Stomach (tissue), 9 donors: ENCODE results near the gene GCNA. TPM values are rescaled to one million over a fixed set of nuclear protein-coding genes. Genes with fewer than 3 reads are reported as not detected.

Experiments used
- DNase-seq, 2 donors: peaks; one replicate each; pipeline versions ENCODE4 v3.0.0 to v3.0.0-alpha.2; 2013 to 2019
- H3K27ac ChIP-seq, 5 donors: fragments of 200-600 bp in 4 of 5; sonication (generic) in 4 of 5; one replicate each; pipeline ENCODE4 v1.5.1; 2013 to 2019; ENCODE audit warnings: mild to moderate bottlenecking in 1 of 5, moderate library complexity in 1 of 5
- H3K27me3 ChIP-seq, 3 donors: fragments of 200-600 bp; sonication (generic); one replicate each; pipeline ENCODE4 v1.5.1; 2017 to 2019; ENCODE audit warnings: mixed run types in 1 of 3
- H3K36me3 ChIP-seq, 4 donors: fragments of 200-600 bp; sonication (generic); 1 replicate in 3 of 4; 2 replicates in 1 of 4; pipeline ENCODE4 v1.5.1; 2016 to 2019
- H3K4me1 ChIP-seq, 4 donors: fragments of 200-600 bp; sonication (generic); one replicate each; pipeline ENCODE4 v1.5.1; 2016 to 2019
- H3K4me3 ChIP-seq, 4 donors: fragments of 200-600 bp; sonication (generic) in 3 of 4; one replicate each; pipeline ENCODE4 v1.5.1; 2016 to 2019; ENCODE audit warnings: mild to moderate bottlenecking in 1 of 4
- H3K9me3 ChIP-seq, 4 donors: fragments of 200-600 bp; sonication (generic); one replicate each; pipeline ENCODE4 v1.5.1; 2016 to 2019
- EP300 ChIP-seq: sonication (generic); formaldehyde crosslinking; IDR thresholded peaks from one replicate; pipeline ENCODE4 v1.6.1; 2017; ENCODE audit warnings: antibody characterized with exemption
- POLR2A ChIP-seq, 4 donors: fragments of 450-650 bp; IDR thresholded peaks; one replicate each; pipeline ENCODE4 v1.6.1; 2016; ENCODE audit warnings: antibody characterized with exemption in 4 of 4, control low read depth in 2 of 4, mild to moderate bottlenecking in 1 of 4, moderate library complexity in 1 of 4
- POLR2AphosphoS5 ChIP-seq, 3 donors: sonication (generic); formaldehyde crosslinking; IDR thresholded peaks; one replicate each; pipeline ENCODE4 v1.6.1; 2016; ENCODE audit warnings: antibody characterized with exemption in 3 of 3
- WGBS, 5 donors: extraction: QIAGEN DNeasy Blood & Tissue Kit in 3 of 5; methylation state at CpG; one replicate each; pipeline versions ENCODE4 v1.1.5 to v1.1.7; 2013 to 2018; 5-methylcytosine and 5-hydroxymethylcytosine counted together
- intact Hi-C: fragments of 100-400 bp; cut with DNase I; formaldehyde crosslinking; loops from one replicate; pipeline ENCODE4 v1.15.1; 2023; ENCODE audit warnings: low total_unique reads
- polyA plus RNA-seq, 3 donors: library from polyadenylated mRNA; stranded (reverse); fragments of 200-250 nt; gene quantifications; one replicate each; pipeline ENCODE4 v1.2.3, GENCODE V29; 2013
- total RNA-seq, 5 donors: library from RNA; depleted of rRNA; stranded (reverse); fragments of >200 nt; gene quantifications; one replicate each; pipeline versions ENCODE4 v1.1.0 to v1.2.3, GENCODE V29; 2014 to 2016
- TF ChIP-seq, protein P1 (sequence below), 7 experiments: fragments of 450-650 bp in 4 of 7; fragments of 200-600 bp in 3 of 7; sonication (generic) in 3 of 7; IDR thresholded peaks; one replicate each; pipeline ENCODE4 v1.5.1; 2016 to 2019; ENCODE audit warnings: antibody characterized with exemption in 7 of 7, control low read depth in 2 of 7, mild to moderate bottlenecking in 1 of 7
- donor health status: healthy with polysubstance abuse.
- donor health status: Bipolar disorder and iron deficiency.
- donor health status: healthy.

GCNA gene
- total and polyA plus RNA-seq, 8 donors, result 0.46 to 18.3 (median 2.0) TPM

DNA sequence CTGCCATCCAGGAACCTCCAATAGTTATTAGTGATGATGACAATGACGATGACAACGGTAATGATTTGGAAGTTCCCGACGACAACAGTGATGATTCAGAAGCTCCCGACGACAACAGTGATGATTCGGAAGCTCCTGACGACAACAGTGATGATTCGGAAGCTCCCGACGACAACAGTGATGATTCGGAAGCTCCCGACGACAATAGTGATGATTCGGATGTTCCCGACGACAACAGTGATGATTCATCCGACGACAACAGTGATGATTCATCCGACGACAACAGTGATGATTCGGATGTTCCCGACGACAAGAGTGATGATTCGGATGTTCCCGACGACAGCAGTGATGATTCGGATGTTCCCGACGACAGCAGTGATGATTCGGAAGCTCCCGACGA lies 25.4 kb downstream of the GCNA start:
- intact Hi-C loops, result no loop called here
- TF ChIP-seq POLR2AphosphoS5 (IDR thresholded peaks at IDR 0.05) (no peak), EP300 (no peak), POLR2A (IDR thresholded peaks at IDR 0.05) (no peak)
- TF ChIP-seq, protein P1, sequence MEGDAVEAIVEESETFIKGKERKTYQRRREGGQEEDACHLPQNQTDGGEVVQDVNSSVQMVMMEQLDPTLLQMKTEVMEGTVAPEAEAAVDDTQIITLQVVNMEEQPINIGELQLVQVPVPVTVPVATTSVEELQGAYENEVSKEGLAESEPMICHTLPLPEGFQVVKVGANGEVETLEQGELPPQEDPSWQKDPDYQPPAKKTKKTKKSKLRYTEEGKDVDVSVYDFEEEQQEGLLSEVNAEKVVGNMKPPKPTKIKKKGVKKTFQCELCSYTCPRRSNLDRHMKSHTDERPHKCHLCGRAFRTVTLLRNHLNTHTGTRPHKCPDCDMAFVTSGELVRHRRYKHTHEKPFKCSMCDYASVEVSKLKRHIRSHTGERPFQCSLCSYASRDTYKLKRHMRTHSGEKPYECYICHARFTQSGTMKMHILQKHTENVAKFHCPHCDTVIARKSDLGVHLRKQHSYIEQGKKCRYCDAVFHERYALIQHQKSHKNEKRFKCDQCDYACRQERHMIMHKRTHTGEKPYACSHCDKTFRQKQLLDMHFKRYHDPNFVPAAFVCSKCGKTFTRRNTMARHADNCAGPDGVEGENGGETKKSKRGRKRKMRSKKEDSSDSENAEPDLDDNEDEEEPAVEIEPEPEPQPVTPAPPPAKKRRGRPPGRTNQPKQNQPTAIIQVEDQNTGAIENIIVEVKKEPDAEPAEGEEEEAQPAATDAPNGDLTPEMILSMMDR (IDR thresholded peaks at IDR 0.05), result no peak
- no peaks in the 10 kb centered on the region for H3K4me1 ChIP-seq
- H3K27me3 ChIP-seq, result no peaks in the 10 kb centered on the region
- no peak overlapping the region for H3K4me3 ChIP-seq
- peaks cover 0 to 6% (median 0%) of the 10 kb centered on the region in 4 donors for H3K9me3 ChIP-seq
- H3K36me3 ChIP-seq, result peaks cover 0 to 94% (median 86%) of the 10 kb centered on the region in 4 donors
- WGBS, 5 donors, result 90 to 97% (median 92%) methylated on average over 30 to 33 of the region's 33 CpGs
- DNase-seq, result no peak
- no peak overlapping the region for H3K27ac ChIP-seq

DNA sequence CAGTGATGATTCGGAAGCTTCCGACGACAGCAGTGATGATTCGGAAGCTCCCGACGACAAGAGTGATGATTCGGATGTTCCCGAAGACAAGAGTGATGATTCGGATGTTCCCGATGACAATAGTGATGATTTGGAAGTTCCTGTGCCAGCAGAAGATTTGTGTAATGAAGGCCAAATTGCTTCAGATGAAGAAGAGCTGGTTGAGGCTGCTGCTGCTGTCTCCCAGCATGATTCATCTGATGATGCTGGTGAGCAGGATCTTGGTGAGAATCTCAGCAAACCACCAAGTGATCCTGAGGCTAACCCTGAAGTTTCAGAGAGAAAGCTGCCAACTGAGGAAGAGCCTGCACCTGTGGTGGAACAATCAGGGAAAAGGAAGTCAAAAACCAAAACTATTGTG lies 25.9 kb downstream of the GCNA start:
- no peak overlapping the region for H3K27ac ChIP-seq
- WGBS, 5 donors, result 85 to 96% (median 93%) methylated on average over 10 of the region's 10 CpGs
- DNase-seq, result no peak
- H3K4me3 ChIP-seq, result no peak overlapping the region
- H3K9me3 ChIP-seq, result peaks cover 0 to 6% (median 0%) of the 10 kb centered on the region in 4 donors
- H3K36me3 ChIP-seq, result peaks cover 0 to 94% (median 86%) of the 10 kb centered on the region in 4 donors
- H3K27me3 ChIP-seq, result no peaks in the 10 kb centered on the region
- TF ChIP-seq POLR2A (IDR thresholded peaks at IDR 0.05) (no peak), POLR2AphosphoS5 (IDR thresholded peaks at IDR 0.05) (no peak), EP300 (no peak)
- TF ChIP-seq, protein P1 (IDR thresholded peaks at IDR 0.05), result no peak
- H3K4me1 ChIP-seq, result no peaks in the 10 kb centered on the region
- intact Hi-C loops, result no loop called here

DNA sequence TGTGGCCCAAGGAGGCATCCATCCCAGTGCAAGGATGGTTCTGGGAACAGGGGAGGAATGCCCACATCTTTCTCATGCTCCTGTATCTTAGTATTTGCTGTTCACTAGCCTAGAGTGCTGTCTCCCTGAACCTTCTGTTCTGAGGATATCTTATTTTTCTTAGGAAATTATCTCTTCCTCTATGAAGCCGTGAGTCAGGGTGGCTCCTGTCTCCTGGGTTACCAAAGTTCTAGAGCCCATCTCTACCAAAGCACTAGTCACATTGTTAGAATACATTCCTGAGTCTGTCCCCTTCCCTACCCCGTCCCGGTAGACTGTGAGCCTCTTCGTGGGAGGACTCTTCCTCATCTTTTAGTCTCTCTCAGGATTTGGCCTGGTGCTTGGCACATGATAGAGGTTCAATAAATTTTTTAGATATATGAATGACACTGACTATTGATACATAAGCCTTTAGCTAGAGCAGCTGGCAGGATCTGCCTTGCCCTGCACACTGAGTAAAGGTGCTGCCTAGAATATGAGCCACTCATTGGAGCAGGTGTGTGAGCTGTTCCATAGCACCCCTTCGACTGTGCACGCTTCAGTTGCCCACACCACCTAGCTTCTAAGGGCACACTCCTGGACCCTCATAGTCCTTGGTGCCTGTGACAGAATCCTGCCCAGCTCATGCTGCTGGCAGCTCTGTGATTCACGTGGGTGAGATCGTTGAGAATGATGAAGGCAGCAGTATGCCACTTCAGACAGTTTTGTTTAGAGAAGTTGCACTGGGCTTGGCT lies 26.7 kb downstream of the GCNA start:
- Histone ChIP-seq H3K4me1 (no peaks in the 10 kb centered on the region), H3K27me3 (no peaks in the 10 kb centered on the region), H3K27ac (no peak overlapping the region), H3K9me3 (peaks cover 0 to 6% (median 0%) of the 10 kb centered on the region in 4 donors), H3K36me3 (peaks cover 0 to 95% (median 86%) of the 10 kb centered on the region in 4 donors), H3K4me3 (no peak overlapping the region)
- DNase-seq, result no peak
- TF ChIP-seq EP300 (no peak), POLR2A (IDR thresholded peaks at IDR 0.05) (no peak), POLR2AphosphoS5 (IDR thresholded peaks at IDR 0.05) (no peak)
- TF ChIP-seq, protein P1 (IDR thresholded peaks at IDR 0.05), result no peak
- 77 to 96% (median 93%) methylated on average over 8 of the region's 8 CpGs for WGBS, 5 donors
- intact Hi-C loops, result no loop called here

DNA sequence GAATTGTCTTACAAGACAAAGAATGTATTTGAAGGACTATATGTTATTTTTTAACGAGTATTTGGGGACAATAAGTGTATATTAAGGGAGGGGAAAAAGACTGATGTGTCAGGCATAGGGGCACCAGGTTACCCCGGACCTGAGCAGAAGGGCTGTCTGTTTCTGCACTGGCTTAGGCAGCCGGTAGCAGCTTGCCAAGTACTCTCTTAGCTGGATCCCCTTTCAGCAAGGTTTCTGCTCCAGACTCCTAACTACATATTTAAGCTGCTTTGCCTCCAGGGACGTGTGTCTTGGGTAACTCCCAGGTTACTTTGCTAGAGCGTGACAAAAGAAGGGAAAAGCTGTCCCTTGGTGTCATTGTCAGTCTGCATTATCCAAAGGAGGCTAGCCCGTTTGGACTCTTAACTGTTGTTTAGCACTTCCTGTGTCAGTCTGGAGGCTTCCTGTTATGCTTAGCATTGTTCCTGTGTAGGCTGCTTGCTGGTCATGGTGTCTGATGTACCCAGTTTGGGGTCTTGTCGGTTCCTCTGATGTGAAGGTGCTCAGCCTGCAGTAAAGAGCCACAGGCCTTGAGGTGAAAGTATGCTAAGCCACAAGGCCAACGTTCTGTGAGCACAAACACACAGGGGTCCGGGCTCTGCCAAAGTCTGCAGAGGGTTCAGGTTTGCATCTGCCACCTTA lies 28.4 kb downstream of the GCNA start:
- H3K36me3 ChIP-seq, result peaks cover 0 to 95% (median 87%) of the 10 kb centered on the region in 4 donors
- TF ChIP-seq EP300, result no peak
- H3K4me3 ChIP-seq, result no peak overlapping the region
- H3K27ac ChIP-seq, result no peak overlapping the region
- DNase-seq, result no peak
- H3K4me1 ChIP-seq, result no peaks in the 10 kb centered on the region
- 62 to 79% (median 69%) methylated on average over 6 to 9 of the region's 9 CpGs for WGBS, 5 donors
- H3K9me3 ChIP-seq, result peaks cover 0 to 6% (median 0%) of the 10 kb centered on the region in 4 donors
- H3K27me3 ChIP-seq, result no peaks in the 10 kb centered on the region
- intact Hi-C loops, result no loop called here
